Epithelial cell of esophagus (primary cell): Measurements from ENCODE around the gene TNRC6A.

ENCODE experiments used
- DNase-seq: peaks from one replicate; pipeline ENCODE4 v3.0.0; 2010; ENCODE audit warnings: low read depth
- H3K4me3 ChIP-seq: 2 replicates; pipeline ENCODE4 v1.5.1; 2011; ENCODE audit warnings: mild to moderate bottlenecking, low read length, control low read depth
- TF ChIP-seq, protein P1 (sequence below): IDR thresholded peaks from 2 replicates; pipeline ENCODE4 v1.5.1; 2011; ENCODE audit warnings: low read depth, mild to moderate bottlenecking, low read length, control low read depth, inconsistent platforms; ENCODE audit not compliant: insufficient read depth; ENCODE audit errors: missing control alignments

Gene TNRC6A

DNA sequence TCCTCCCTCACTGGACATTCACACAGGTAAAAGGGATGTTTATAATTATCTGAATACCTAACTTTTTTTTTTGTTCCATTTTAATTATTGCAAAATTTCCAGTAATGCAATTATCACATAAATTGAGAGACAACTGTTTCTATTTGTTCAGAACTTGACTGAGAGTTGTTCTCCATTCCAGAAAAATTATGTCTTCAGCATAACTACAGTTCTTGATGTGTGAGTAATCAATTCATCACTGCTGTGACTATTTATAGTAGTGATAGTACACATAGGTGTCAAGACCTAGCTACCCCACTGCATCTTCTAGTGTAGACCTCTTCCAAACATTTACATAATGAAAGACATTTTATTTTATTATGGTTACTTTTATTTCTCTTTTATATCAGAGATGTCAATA lies 5.8 kb upstream of the TNRC6A start:
- TF ChIP-seq, protein P1, sequence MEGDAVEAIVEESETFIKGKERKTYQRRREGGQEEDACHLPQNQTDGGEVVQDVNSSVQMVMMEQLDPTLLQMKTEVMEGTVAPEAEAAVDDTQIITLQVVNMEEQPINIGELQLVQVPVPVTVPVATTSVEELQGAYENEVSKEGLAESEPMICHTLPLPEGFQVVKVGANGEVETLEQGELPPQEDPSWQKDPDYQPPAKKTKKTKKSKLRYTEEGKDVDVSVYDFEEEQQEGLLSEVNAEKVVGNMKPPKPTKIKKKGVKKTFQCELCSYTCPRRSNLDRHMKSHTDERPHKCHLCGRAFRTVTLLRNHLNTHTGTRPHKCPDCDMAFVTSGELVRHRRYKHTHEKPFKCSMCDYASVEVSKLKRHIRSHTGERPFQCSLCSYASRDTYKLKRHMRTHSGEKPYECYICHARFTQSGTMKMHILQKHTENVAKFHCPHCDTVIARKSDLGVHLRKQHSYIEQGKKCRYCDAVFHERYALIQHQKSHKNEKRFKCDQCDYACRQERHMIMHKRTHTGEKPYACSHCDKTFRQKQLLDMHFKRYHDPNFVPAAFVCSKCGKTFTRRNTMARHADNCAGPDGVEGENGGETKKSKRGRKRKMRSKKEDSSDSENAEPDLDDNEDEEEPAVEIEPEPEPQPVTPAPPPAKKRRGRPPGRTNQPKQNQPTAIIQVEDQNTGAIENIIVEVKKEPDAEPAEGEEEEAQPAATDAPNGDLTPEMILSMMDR: no peak
- no peak overlapping the region for H3K4me3 ChIP-seq
- DNase-seq: peak; percentile 72

DNA sequence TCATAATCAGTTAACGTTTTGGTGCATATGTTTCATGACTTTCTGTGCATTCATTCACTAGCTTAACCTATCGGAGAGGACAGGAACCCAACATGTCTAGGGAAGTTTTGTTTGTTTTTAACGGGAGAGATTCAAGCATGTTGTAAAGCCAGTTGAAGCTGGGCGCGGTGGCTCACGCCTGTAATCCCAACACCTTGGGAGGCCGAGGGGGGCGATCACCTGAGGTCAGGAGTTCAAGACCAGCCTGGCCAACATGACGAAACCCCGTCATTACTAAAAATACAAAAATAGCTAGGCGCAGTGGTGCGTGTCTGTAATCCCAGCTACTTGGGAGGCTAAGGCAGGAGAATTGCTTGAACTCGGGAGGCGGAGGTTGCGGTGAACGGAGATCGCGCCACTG lies 1.4 kb upstream of the TNRC6A start:
- TF ChIP-seq, protein P1: no peak
- H3K4me3 ChIP-seq: no peak overlapping the region
- no peak for DNase-seq

DNA sequence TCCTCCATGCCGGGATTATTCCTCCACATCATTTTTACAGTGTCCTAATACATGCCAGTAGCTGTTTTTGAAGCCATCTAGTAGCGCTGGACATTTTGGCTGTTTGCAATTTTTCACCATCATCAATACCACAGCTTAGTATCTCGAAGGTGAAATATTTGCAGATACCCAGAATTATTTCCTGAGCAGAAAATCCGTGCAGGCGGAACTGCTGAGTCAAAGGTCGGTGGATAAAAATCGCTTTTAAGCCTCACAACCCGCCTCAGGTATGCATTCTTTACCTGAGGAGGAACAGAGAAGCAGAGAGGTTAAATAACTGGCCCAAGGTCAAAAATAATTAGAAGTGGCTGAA lies 584 bp upstream of the TNRC6A start:
- TF ChIP-seq, protein P1: no peak
- DNase-seq: no peak
- peak overlapping the region; percentile 90 for H3K4me3 ChIP-seq

DNA sequence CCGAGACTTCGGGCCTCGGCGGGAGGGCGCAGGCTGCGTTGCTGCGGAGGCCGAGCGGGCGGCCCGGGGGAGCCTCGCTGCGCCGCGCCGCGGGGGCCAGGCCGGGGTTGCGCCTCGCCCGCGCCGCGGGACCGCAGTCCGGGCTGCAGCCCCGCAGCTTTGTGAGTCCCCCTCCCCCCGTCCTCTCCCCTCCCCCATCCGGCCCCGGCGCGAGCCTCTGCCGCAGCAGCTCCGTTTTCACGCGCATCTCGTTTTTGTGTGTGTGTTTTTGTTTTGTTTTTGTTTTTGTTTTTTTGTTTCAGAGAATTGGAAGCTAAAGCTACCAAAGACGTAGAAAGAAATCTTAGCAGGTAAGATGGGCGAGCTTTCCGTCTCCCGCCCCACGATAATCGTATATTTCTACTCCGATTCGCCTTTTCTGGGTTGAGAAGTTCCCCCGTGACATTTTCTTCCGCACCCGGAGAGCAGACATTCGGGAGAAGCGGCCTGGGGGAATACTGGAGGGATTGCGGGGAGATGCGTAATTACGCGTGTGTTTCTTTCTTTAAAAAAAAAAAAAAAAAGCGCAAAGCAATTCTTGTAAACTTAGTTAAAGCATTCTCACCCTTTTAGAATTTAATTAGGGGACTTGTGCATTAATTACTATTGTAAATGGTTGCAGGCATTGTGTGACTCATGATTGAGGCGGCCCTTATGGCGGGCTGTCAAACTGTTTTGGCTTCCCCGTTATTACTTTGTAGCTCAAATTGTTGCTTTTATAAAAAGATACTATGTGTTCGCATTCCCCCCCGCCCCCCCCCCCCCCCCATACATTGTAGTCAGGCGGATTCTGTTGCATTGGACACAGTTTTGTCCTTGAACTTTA lies 732 bp downstream of the TNRC6A start:
- DNase-seq: peak; percentile 49
- TF ChIP-seq, protein P1: no peak
- peak overlapping the region; percentile 90 for H3K4me3 ChIP-seq

DNA sequence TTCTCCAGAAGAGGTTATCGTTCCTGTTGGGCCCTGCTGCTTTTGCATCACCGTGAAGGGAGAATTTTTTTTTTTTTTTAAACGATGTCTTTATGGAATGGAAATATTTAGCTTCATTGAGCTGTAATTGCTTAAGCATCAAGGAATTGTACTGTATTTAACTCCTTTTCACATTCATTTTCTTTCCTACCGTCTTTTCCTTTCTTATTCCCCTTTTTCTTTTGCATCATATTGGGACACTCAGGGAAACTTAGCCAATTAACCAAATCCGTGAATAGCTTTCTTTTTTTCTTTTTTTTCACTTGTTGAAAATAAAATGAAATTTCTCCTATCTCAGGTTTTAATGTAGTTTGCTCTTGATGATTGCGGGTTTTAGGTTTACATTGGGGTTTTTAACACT lies 1.5 kb downstream of the TNRC6A start:
- no peak for DNase-seq
- TF ChIP-seq, protein P1: no peak
- H3K4me3 ChIP-seq: peak overlapping the region; percentile 90

DNA sequence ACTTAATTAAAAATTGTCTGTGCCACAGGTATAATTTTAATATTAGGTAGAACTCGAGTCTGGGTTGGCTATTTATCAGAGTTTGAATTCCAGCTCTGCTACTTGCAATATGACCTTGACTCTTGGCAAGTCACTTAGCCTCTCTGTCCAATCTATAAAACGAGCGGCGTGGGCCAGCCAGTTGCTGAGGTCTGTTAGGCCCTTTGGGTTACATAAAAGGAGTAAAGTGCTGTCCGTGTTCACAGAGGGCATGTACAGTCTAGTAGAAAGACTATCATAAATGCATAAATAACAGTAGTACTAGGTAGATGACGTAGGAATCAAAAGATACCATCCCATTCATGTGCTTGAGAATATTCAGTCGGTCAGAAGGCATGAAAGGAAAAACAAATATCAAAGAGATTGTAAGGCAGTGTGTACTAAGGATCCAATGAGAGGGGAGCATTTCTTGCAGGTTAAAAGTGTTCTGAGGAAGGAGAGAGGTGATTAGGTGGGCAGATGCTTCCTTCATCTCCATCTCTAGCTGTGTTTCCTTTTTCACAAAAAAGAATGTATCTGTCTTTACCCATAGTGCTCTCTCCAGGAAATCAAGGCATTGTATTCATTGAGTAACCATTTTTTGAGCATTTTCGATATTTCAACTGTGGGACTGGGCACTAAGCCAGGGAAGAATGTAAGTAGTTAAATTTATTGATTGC lies 2.4 kb downstream of the TNRC6A start:
- TF ChIP-seq, protein P1: no peak
- no peak for DNase-seq
- H3K4me3 ChIP-seq: peak overlapping the region; percentile 90
